MCF 10A (cell line): ENCODE measurements around the gene ATF7IP2. TPM values are rescaled to one million over a fixed set of nuclear protein-coding genes. Genes with fewer than 3 reads are reported as not detected.
"Not testable (repeated sequence)": the region's sequence is repeated elsewhere in the genome, so short reads cannot be mapped to it uniquely, and the experiment has no call there.

Experiments
- BruUV-seq: library from RNA; stranded (reverse); fragments of 400-500 nt; replicated peaks from 2 replicates; lab custom pipeline; 2021; lab: Mats Ljungman, UMichigan
- CTCF ChIA-PET: fragments of 300-600 bp; sonication (Branson Sonifier 250); formaldehyde crosslinking; extraction: SDS; loops from one replicate; lab custom pipeline; 2021; ENCODE audit warnings: antibody characterized with exemption, inconsistent platforms; lab: Yijun Ruan, JAX
- POLR2A ChIA-PET: fragments of 300-600, 350-650 bp; sonication (Branson Sonifier 250); formaldehyde crosslinking; extraction: SDS; loops from one replicate; lab custom pipeline; 2020; ENCODE audit warnings: antibody characterized with exemption, inconsistent platforms; lab: Yijun Ruan, JAX
- DNase-seq: peaks from one replicate; pipeline ENCODE4 v3.0.0-alpha.2; 2018; ENCODE audit not compliant: unreplicated experiment
- H3K27ac Mint-ChIP-seq: one replicate; pipeline ENCODE4 v1.8.0; 2022; ENCODE audit warnings: mild to moderate bottlenecking, low read depth, mixed read lengths; ENCODE audit not compliant: unreplicated experiment
- H3K27me3 Mint-ChIP-seq: one replicate; pipeline ENCODE4 v1.8.0; 2022; ENCODE audit warnings: mixed read lengths; ENCODE audit not compliant: insufficient read depth, unreplicated experiment
- H3K36me3 Mint-ChIP-seq: one replicate; pipeline ENCODE4 v1.8.0; 2022; ENCODE audit warnings: mild to moderate bottlenecking, moderate library complexity, mixed read lengths; ENCODE audit not compliant: insufficient read depth, unreplicated experiment
- H3K4me1 Mint-ChIP-seq: one replicate; pipeline ENCODE4 v1.8.0; 2022; ENCODE audit warnings: mixed read lengths; ENCODE audit not compliant: insufficient read depth, unreplicated experiment
- H3K4me3 Mint-ChIP-seq: one replicate; pipeline ENCODE4 v1.8.0; 2022; ENCODE audit warnings: mild to moderate bottlenecking, moderate library complexity, mixed read lengths; ENCODE audit not compliant: unreplicated experiment
- H3K9me3 Mint-ChIP-seq: one replicate; pipeline ENCODE4 v1.8.0; 2022; ENCODE audit warnings: mixed read lengths; ENCODE audit not compliant: unreplicated experiment
- CTCF ChIP-seq: fragments of 200-600 bp; IDR thresholded peaks from one replicate; pipeline ENCODE4 v1.8.0; 2022; ENCODE audit warnings: antibody characterized with exemption, mild to moderate bottlenecking; ENCODE audit not compliant: unreplicated experiment
- intact Hi-C: fragments of 100-400 bp; cut with micrococcal nuclease; formaldehyde crosslinking; loops from 2 replicates; pipeline ENCODE4 v1.14.1; 2022
- total RNA-seq: library from RNA; stranded (reverse); gene quantifications from 2 replicates; pipeline ENCODE4 v1.2.3, GENCODE V29; 2022

ATF7IP2 gene
- total RNA-seq, 1 experiment from 2014 or later: 6.5 TPM

- Mint-ChIP-seq H3K9me3 (peaks cover 2% of the 10 kb centered on the region), H3K4me3 (no peak overlapping the region), H3K27me3 (no peaks in the 10 kb centered on the region), H3K36me3 (no peaks in the 10 kb centered on the region), H3K4me1 (peaks cover 6% of the 10 kb centered on the region), H3K27ac (no peak overlapping the region)
- no peak for DNase-seq
- TF ChIP-seq CTCF: no peak
- CTCF ChIA-PET: interaction anchor here (0.6 to 1.3 kb wide), 2 partner anchors 14 to 418 kb away, joined by 3 read pairs; no protein-coding TSS in a partner anchor
- POLR2A ChIA-PET: no interaction called here
- intact Hi-C loops: loop anchor here (10.0 kb wide), 2 partner anchors 1336 to 1366 kb away; no protein-coding TSS in a partner anchor
- no TSS peak for BruUV-seq
These were observed 114.7 kb downstream of the ATF7IP2 start for GRCh38 chr16:10500582-10500981.

GRCh38 chr16:10501016-10501607 lies 115.3 kb downstream of the ATF7IP2 start:
- POLR2A ChIA-PET: interaction anchor here (0.5 kb wide), 1 partner anchor 517 kb away, joined by 3 read pairs; no protein-coding TSS in a partner anchor
- H3K36me3 Mint-ChIP-seq: no peaks in the 10 kb centered on the region
- no peak overlapping the region for H3K4me3 Mint-ChIP-seq
- no peak overlapping the region for H3K27ac Mint-ChIP-seq
- no peaks in the 10 kb centered on the region for H3K27me3 Mint-ChIP-seq
- DNase-seq: no peak
- TF ChIP-seq CTCF: no peak
- CTCF ChIA-PET: interaction anchor here (1.3 kb wide), 1 partner anchor 14 kb away, joined by 3 read pairs; no protein-coding TSS in a partner anchor
- H3K4me1 Mint-ChIP-seq: peaks cover 6% of the 10 kb centered on the region
- intact Hi-C loops: loop anchor here (10.0 kb wide), 2 partner anchors 1336 to 1366 kb away; no protein-coding TSS in a partner anchor
- no TSS peak for BruUV-seq
- H3K9me3 Mint-ChIP-seq: no peaks in the 10 kb centered on the region

GRCh38 chr16:10502776-10503175 lies 116.9 kb downstream of the ATF7IP2 start:
- Mint-ChIP-seq H3K27me3 (no peaks in the 10 kb centered on the region), H3K9me3 (no peaks in the 10 kb centered on the region), H3K4me1 (peaks cover 6% of the 10 kb centered on the region), H3K27ac (no peak overlapping the region), H3K36me3 (no peaks in the 10 kb centered on the region), H3K4me3 (no peak overlapping the region)
- no peak for DNase-seq
- POLR2A ChIA-PET: interaction anchor here (0.7 kb wide), 1 partner anchor 17 kb away, joined by 3 read pairs; no protein-coding TSS in a partner anchor
- intact Hi-C loops: loop anchor here (10.0 kb wide), 2 partner anchors 1338 to 1368 kb away; no protein-coding TSS in a partner anchor
- TF ChIP-seq CTCF: no peak
- CTCF ChIA-PET: interaction anchor here (0.6 kb wide), 1 partner anchor 930 kb away, joined by 4 read pairs; no protein-coding TSS in a partner anchor
- no TSS peak for BruUV-seq

- ChIA-PET POLR2A (interaction anchor here (0.6 kb wide), 1 partner anchor 187 kb away, joined by 4 read pairs; no protein-coding TSS in a partner anchor), CTCF (interaction anchor here (0.6 to 9.8 kb wide), 9 partner anchors 9 to 247 kb away, joined by 3 to 200 read pairs (median 5); no protein-coding TSS in a partner anchor)
- Mint-ChIP-seq H3K27ac (peak overlapping the region; percentile 32), H3K36me3 (no peaks in the 10 kb centered on the region), H3K27me3 (no peaks in the 10 kb centered on the region), H3K4me1 (peaks cover 6% of the 10 kb centered on the region), H3K9me3 (no peaks in the 10 kb centered on the region), H3K4me3 (no peak overlapping the region)
- intact Hi-C loops: loop anchor here (10.0 kb wide), 2 partner anchors 1340 to 1370 kb away; no protein-coding TSS in a partner anchor
- no peak for DNase-seq
- no TSS peak for BruUV-seq
- TF ChIP-seq CTCF: no peak
These were observed 118.6 kb downstream of the ATF7IP2 start for GRCh38 chr16:10504404-10504885.

- H3K27ac Mint-ChIP-seq, H3K27me3 Mint-ChIP-seq, H3K36me3 Mint-ChIP-seq, H3K4me3 Mint-ChIP-seq, H3K9me3 Mint-ChIP-seq, H3K4me1 Mint-ChIP-seq, BruUV-seq, DNase-seq, POLR2A ChIA-PET: not testable (repeated sequence)
- CTCF ChIA-PET: interaction anchor here (1.0 to 9.8 kb wide), 6 partner anchors 8 to 249 kb away, joined by 3 to 200 read pairs (median 6); no protein-coding TSS in a partner anchor
- intact Hi-C loops: loop anchor here (10.0 kb wide), 2 partner anchors 1340 to 1370 kb away; no protein-coding TSS in a partner anchor
These were observed 119.4 kb downstream of the ATF7IP2 start for GRCh38 chr16:10505286-10505685.
